Testis (tissue), 3 donors: ENCODE data around the gene KCNK2. TPM values are rescaled to one million over a fixed set of nuclear protein-coding genes. Genes with fewer than 3 reads are reported as not detected.

ENCODE experiments used
- DNase-seq: peaks from one replicate; pipeline ENCODE4 v3.0.0-alpha.2; 2019
- H3K27ac ChIP-seq, 2 donors: fragments of 200-600 bp; sonication (generic); one replicate each; pipeline ENCODE4 v1.5.1; 2019
- H3K27me3 ChIP-seq: fragments of 200-600 bp; sonication (generic); one replicate; pipeline ENCODE4 v1.5.1; 2019
- H3K36me3 ChIP-seq: fragments of 200-600 bp; sonication (generic); one replicate; pipeline ENCODE4 v1.5.1; 2017; ENCODE audit warnings: low read depth; ENCODE audit errors: missing control alignments
- H3K4me1 ChIP-seq: fragments of 200-600 bp; sonication (generic); one replicate; pipeline ENCODE4 v1.5.1; 2019
- H3K4me3 ChIP-seq, 2 donors: fragments of 200-600 bp; sonication (generic); one replicate each; pipeline ENCODE4 v1.5.1; 2017 to 2019
- H3K9me3 ChIP-seq: fragments of 200-600 bp; sonication (generic); one replicate; pipeline ENCODE4 v1.5.1; 2017
- CTCF ChIP-seq, 3 experiments: fragments of 450-650 bp in 2 of 3; fragments of 200-600 bp in 1 of 3; sonication (generic) in 1 of 3; IDR thresholded peaks; one replicate each; pipeline ENCODE4 v1.5.1; 2016 to 2019; ENCODE audit warnings: antibody characterized with exemption in 3 of 3, mild to moderate bottlenecking in 2 of 3, moderate library complexity in 1 of 3
- POLR2A ChIP-seq: fragments of 450-650 bp; IDR thresholded peaks from one replicate; pipeline ENCODE4 v1.6.1; 2017; ENCODE audit warnings: antibody characterized with exemption, mild to moderate bottlenecking, moderate library complexity
- WGBS, 2 donors: methylation state at CpG; one replicate each; pipeline ENCODE4 v1.1.5; 2018; 5-methylcytosine and 5-hydroxymethylcytosine counted together
- intact Hi-C: fragments of 100-400 bp; cut with DNase I; formaldehyde crosslinking; loops from one replicate; pipeline ENCODE4 v1.15.1; 2023; ENCODE audit warnings: low total_unique reads
- polyA plus RNA-seq: library from polyadenylated mRNA; stranded (reverse); fragments of 350-450 nt; fragmentation: Illumina TruSeq; extraction: RNeasy Lipid Tissue Mini Kit (QIAGEN cat#74804); gene quantifications from one replicate; pipeline ENCODE4 v1.2.3, GENCODE V29; 2014; ENCODE audit warnings: low read depth, low replicate concordance; ENCODE audit not compliant: insufficient read depth
- total RNA-seq, 2 donors: library from RNA; depleted of rRNA; stranded (reverse); fragments of >200 nt; gene quantifications; one replicate each; pipeline ENCODE4 v1.2.3, GENCODE V29; 2016

The KCNK2 gene
- total and polyA plus RNA-seq, 3 donors from 2014 or later, result 0.71 to 1.4 (median 0.92) TPM

- H3K9me3 ChIP-seq, result no peaks in the 10 kb centered on the region
- TF ChIP-seq POLR2A, result no peak
- H3K4me3 ChIP-seq, result no peak overlapping the region
- intact Hi-C loops, result no loop called here
- no peak for DNase-seq
- no peaks in the 10 kb centered on the region for H3K27me3 ChIP-seq
- H3K36me3 ChIP-seq, result no peaks in the 10 kb centered on the region
- no peak overlapping the region for H3K27ac ChIP-seq
- no peaks in the 10 kb centered on the region for H3K4me1 ChIP-seq
- 63 to 88% methylated on average over 3 of the region's 3 CpGs for WGBS, 2 donors
These were observed 197.1 kb downstream of the KCNK2 start for GRCh38 chr1:215279682-215280081.

GRCh38 chr1:215282557-215282956 lies 200.0 kb downstream of the KCNK2 start:
- no peaks in the 10 kb centered on the region for H3K36me3 ChIP-seq
- no peak for DNase-seq
- no peaks in the 10 kb centered on the region for H3K4me1 ChIP-seq
- no peak overlapping the region for H3K4me3 ChIP-seq
- TF ChIP-seq CTCF (IDR thresholded peaks at IDR 0.05), result no peak
- TF ChIP-seq POLR2A, result no peak
- no peaks in the 10 kb centered on the region for H3K9me3 ChIP-seq
- WGBS, 2 donors, result 84 to 89% methylated on average over 3 of the region's 3 CpGs
- no peaks in the 10 kb centered on the region for H3K27me3 ChIP-seq
- intact Hi-C loops, result no loop called here
- no peak overlapping the region for H3K27ac ChIP-seq

- TF ChIP-seq CTCF (IDR thresholded peaks at IDR 0.05), result no peak
- WGBS, 2 donors, result 65 to 79% methylated on average over 3 of the region's 3 CpGs
These were observed 202.7 kb downstream of the KCNK2 start for GRCh38 chr1:215285013-215285800.

More at GRCh38 chr1:215285013-215285800, 202.7 kb downstream of the KCNK2 start:
- Histone ChIP-seq H3K27ac (no peak overlapping the region), H3K36me3 (no peaks in the 10 kb centered on the region), H3K4me1 (no peaks in the 10 kb centered on the region), H3K27me3 (no peaks in the 10 kb centered on the region), H3K4me3 (no peak overlapping the region), H3K9me3 (no peaks in the 10 kb centered on the region)
- no peak for DNase-seq
- intact Hi-C loops, result no loop called here
